GM12874 (cell line): Measurements from ENCODE around the gene REEP1.

Source experiments
- TF ChIP-seq, protein P1 (sequence below): IDR thresholded peaks from 2 replicates; pipeline ENCODE4 v1.5.1; 2011; ENCODE audit warnings: low read depth, mild to moderate bottlenecking, control low read depth, low read length, moderate library complexity; ENCODE audit not compliant: insufficient read depth

REEP1 gene

DNA sequence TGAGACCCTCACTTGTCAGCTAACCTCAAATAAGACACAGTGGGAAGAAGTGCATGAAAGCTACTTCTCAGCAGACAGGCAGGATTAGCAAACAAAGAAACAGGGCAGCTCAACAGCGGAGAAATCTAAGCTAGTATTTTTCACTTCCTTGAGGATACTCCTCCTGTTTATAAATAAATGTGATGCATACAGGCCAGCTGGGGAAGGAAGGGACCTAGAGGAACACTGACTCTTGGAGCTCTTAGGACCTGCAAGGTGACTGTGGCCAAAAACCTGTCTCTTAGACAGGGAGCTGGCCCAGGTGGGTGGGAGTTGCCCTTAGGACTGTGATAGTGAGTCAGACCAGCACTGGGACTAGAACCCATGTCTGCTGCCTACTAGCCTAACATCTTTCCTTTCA, 4.8 kb downstream of the REEP1 start:
- TF ChIP-seq, protein P1, sequence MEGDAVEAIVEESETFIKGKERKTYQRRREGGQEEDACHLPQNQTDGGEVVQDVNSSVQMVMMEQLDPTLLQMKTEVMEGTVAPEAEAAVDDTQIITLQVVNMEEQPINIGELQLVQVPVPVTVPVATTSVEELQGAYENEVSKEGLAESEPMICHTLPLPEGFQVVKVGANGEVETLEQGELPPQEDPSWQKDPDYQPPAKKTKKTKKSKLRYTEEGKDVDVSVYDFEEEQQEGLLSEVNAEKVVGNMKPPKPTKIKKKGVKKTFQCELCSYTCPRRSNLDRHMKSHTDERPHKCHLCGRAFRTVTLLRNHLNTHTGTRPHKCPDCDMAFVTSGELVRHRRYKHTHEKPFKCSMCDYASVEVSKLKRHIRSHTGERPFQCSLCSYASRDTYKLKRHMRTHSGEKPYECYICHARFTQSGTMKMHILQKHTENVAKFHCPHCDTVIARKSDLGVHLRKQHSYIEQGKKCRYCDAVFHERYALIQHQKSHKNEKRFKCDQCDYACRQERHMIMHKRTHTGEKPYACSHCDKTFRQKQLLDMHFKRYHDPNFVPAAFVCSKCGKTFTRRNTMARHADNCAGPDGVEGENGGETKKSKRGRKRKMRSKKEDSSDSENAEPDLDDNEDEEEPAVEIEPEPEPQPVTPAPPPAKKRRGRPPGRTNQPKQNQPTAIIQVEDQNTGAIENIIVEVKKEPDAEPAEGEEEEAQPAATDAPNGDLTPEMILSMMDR, result no peak

DNA sequence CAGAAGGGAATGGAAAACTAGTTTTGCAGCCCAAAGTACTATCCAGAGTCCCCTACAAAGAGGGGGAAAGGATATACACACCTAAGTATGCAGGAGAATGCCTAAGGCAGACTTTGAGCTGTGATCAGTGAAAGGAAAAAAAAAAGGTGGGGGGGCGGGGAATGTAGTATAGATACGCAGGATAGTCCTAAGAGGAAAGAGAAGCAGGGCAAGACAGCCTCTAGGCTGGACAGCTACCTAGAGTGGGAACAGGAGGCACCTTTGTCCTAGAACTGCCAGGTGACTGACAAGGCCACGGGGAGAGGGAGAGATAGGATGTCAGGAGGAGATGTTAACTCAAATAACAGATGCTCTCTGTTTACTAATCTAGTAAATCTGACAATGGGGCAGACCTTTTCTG, 6.0 kb downstream of the REEP1 start:
- TF ChIP-seq, protein P1, result no peak

DNA sequence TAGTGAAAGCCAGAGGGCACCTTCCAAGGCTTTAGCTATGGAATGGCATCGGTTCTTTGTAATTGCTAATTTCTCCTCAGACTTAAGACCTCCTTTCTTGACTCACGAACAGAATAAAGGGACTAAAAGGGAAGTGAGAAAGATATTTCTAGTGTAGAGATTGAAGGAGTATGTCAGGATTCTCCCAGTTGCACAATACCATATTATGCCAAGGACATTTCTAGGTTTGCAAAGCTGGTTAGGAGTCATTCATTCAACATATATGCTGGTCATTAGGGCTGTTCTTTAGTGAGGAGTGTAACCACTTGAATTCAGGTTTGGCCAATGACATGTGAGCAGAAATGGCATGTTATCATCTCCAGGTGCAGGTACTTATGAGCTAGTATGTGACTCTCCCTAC, 7.4 kb downstream of the REEP1 start:
- TF ChIP-seq, protein P1, result no peak

GRCh38 chr2:86323273-86324021, 14.0 kb downstream of the REEP1 start:
- TF ChIP-seq, protein P1, result no peak

DNA sequence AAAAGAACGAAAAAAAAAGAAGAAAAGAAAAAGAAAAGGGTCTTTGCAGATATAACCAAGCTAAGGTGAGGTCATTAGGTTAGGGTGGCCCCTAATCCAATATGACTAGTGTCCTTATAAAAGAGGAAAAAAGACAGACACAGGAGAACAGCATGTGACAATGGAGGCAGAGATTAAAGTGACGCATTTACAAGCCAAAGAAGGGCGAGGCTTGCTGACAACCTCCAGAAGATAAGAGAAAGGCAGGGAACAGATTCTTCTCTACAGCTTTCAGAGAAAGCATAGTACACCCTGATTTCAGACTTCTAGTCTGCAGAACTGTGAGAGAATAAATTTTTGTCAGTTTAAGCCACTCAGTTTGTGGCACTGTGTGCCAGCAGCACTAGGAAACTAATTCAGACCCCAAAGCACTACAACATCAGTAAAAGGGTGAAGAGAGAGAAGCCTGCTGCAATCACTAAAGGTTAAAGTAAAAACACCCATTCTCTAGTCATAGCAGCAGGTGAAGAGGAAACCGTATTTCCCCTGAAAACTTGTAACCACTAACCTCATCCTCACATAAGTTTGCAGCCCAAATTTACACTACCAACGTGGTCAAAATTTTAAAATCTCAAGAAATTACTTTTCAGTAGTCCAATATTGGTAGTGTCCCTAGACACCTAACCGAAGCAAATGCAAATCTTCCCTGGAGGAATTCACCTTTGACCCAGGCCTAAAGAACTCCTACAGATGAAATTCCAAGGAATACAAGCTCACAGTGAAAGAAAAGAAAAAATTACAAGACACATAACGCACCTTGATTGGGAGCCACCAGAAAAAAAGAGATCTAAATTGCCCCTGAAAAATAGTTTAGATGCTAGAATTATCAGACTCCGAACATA, 17.5 kb downstream of the REEP1 start:
- TF ChIP-seq, protein P1, result no peak

DNA sequence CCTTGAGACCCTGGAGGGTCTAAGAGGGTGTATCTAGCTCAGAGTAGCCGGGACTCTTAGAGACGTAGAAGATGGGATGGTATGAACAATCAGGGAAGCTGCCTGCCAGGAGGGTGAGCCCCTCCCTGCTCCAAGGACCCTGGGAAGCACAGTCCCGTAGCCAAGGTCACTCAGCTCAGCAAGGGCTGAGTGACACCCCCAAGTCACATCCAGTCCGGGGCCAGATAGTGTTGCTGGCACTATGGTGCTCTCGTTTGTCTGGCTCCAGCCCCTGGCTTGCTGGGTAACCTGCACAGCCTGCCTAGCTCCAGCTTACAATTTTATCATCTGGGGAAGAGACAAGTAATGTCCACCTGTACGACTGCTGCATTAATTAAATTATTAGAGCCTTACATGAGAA, 22.3 kb downstream of the REEP1 start:
- TF ChIP-seq, protein P1, result no peak

- TF ChIP-seq, protein P1, result no peak
Measured at GRCh38 chr2:86314125-86314524, 23.3 kb downstream of the REEP1 start.
